NT2/D1 (cell line): Measurements from ENCODE around the gene TRIOBP.

Experiments used
- DNase-seq: peaks from one replicate; pipeline ENCODE4 v3.0.0-alpha.2; 2011; ENCODE audit warnings: low read depth, low spot score
- H3K27me3 ChIP-seq: 2 replicates; pipeline ENCODE4 v1.6.0; 2011; ENCODE audit warnings: mild to moderate bottlenecking; ENCODE audit not compliant: insufficient read length, insufficient read depth
- H3K36me3 ChIP-seq: 2 replicates; pipeline ENCODE4 v1.6.1; 2011; ENCODE audit warnings: mild to moderate bottlenecking, low read length, mixed read lengths; ENCODE audit not compliant: insufficient read depth, insufficient read length
- H3K4me1 ChIP-seq: 2 replicates; pipeline ENCODE4 v1.5.1; 2011; ENCODE audit not compliant: insufficient read depth, insufficient read length
- H3K4me3 ChIP-seq: 2 replicates; pipeline ENCODE4 v1.5.1; 2011; ENCODE audit warnings: low read depth; ENCODE audit not compliant: insufficient read length
- H3K9ac ChIP-seq: 2 replicates; pipeline ENCODE4 v1.6.0; 2011; ENCODE audit warnings: low read depth; ENCODE audit not compliant: insufficient read length
- H3K9me3 ChIP-seq: 2 replicates; pipeline ENCODE4 v1.5.1; 2011; ENCODE audit warnings: mild to moderate bottlenecking, low read length; ENCODE audit not compliant: insufficient read depth
- SUZ12 ChIP-seq: IDR thresholded peaks from 2 replicates; pipeline ENCODE4 v1.6.1; 2011; ENCODE audit not compliant: insufficient read length, insufficient read depth; ENCODE audit errors: extremely low read depth
- YY1 ChIP-seq: IDR thresholded peaks from 2 replicates; pipeline ENCODE4 v1.6.1; 2011; ENCODE audit not compliant: insufficient read length, insufficient read depth
- ZNF274 ChIP-seq: IDR thresholded peaks from 2 replicates; pipeline ENCODE4 v1.6.1; 2011; ENCODE audit warnings: mild to moderate bottlenecking, low read depth, low read length

TRIOBP gene

GRCh38 chr22:37759281-37759680 lies 62.4 kb downstream of the TRIOBP start:
- Histone ChIP-seq H3K9me3 (no peaks in the 10 kb centered on the region), H3K27me3 (no peaks in the 10 kb centered on the region), H3K9ac (no peak overlapping the region), H3K36me3 (peaks cover 72% of the 10 kb centered on the region), H3K4me1 (peaks cover 8% of the 10 kb centered on the region), H3K4me3 (no peak overlapping the region)
- no peak for DNase-seq
- TF ChIP-seq YY1 (no peak), ZNF274 (no peak), SUZ12 (no peak)

GRCh38 chr22:37760152-37760551 lies 63.3 kb downstream of the TRIOBP start:
- DNase-seq = no peak
- no peaks in the 10 kb centered on the region for H3K27me3 ChIP-seq
- no peak overlapping the region for H3K9ac ChIP-seq
- TF ChIP-seq ZNF274 (no peak), YY1 (no peak), SUZ12 (no peak)
- peaks cover 68% of the 10 kb centered on the region for H3K36me3 ChIP-seq
- peaks cover 8% of the 10 kb centered on the region for H3K4me1 ChIP-seq
- H3K4me3 ChIP-seq = no peak overlapping the region
- no peaks in the 10 kb centered on the region for H3K9me3 ChIP-seq

- DNase-seq = no peak
- H3K9ac ChIP-seq = no peak overlapping the region
- peaks cover 8% of the 10 kb centered on the region for H3K4me1 ChIP-seq
- no peaks in the 10 kb centered on the region for H3K9me3 ChIP-seq
- TF ChIP-seq ZNF274 (no peak), SUZ12 (no peak), YY1 (no peak)
- no peaks in the 10 kb centered on the region for H3K27me3 ChIP-seq
- H3K4me3 ChIP-seq = no peak overlapping the region
- peaks cover 51% of the 10 kb centered on the region for H3K36me3 ChIP-seq
These were observed 65.6 kb downstream of the TRIOBP start for GRCh38 chr22:37762389-37762836.

GRCh38 chr22:37763012-37763411 lies 66.2 kb downstream of the TRIOBP start:
- Histone ChIP-seq H3K9ac (no peak overlapping the region), H3K36me3 (peaks cover 51% of the 10 kb centered on the region), H3K9me3 (no peaks in the 10 kb centered on the region), H3K27me3 (no peaks in the 10 kb centered on the region), H3K4me3 (no peak overlapping the region), H3K4me1 (peaks cover 8% of the 10 kb centered on the region)
- no peak for TF ChIP-seq ZNF274
- TF ChIP-seq SUZ12 = no peak
- TF ChIP-seq YY1 = no peak
- no peak for DNase-seq

- peaks cover 48% of the 10 kb centered on the region for H3K36me3 ChIP-seq
- no peak overlapping the region for H3K4me3 ChIP-seq
- no peak overlapping the region for H3K9ac ChIP-seq
- no peaks in the 10 kb centered on the region for H3K9me3 ChIP-seq
- TF ChIP-seq SUZ12 (no peak), YY1 (no peak), ZNF274 (no peak)
- no peaks in the 10 kb centered on the region for H3K27me3 ChIP-seq
- DNase-seq = no peak
- H3K4me1 ChIP-seq = peaks cover 8% of the 10 kb centered on the region
These were observed 66.8 kb downstream of the TRIOBP start for GRCh38 chr22:37763652-37764051.

- Histone ChIP-seq H3K4me1 (peaks cover 8% of the 10 kb centered on the region), H3K9me3 (no peaks in the 10 kb centered on the region), H3K4me3 (no peak overlapping the region), H3K27me3 (no peaks in the 10 kb centered on the region), H3K36me3 (peaks cover 47% of the 10 kb centered on the region), H3K9ac (no peak overlapping the region)
- DNase-seq = no peak
- no peak for TF ChIP-seq SUZ12
- TF ChIP-seq ZNF274 = no peak
- TF ChIP-seq YY1 = no peak
These were observed 67.8 kb downstream of the TRIOBP start for GRCh38 chr22:37764622-37765021.

- TF ChIP-seq ZNF274 (no peak), YY1 (no peak), SUZ12 (no peak)
- Histone ChIP-seq H3K9ac (no peak overlapping the region), H3K36me3 (peaks cover 45% of the 10 kb centered on the region), H3K9me3 (no peaks in the 10 kb centered on the region), H3K4me1 (peaks cover 8% of the 10 kb centered on the region), H3K27me3 (no peaks in the 10 kb centered on the region), H3K4me3 (no peak overlapping the region)
- no peak for DNase-seq
These were observed 68.7 kb downstream of the TRIOBP start for GRCh38 chr22:37765498-37765897.
